OCI-M2 (cell line): ENCODE data around the gene TBC1D9.

Experiments used
- DNase-seq: peaks from one replicate; lab custom pipeline; 2025; ENCODE audit not compliant: unreplicated experiment; lab: John Stamatoyannopoulos, UW

The TBC1D9 gene

DNA sequence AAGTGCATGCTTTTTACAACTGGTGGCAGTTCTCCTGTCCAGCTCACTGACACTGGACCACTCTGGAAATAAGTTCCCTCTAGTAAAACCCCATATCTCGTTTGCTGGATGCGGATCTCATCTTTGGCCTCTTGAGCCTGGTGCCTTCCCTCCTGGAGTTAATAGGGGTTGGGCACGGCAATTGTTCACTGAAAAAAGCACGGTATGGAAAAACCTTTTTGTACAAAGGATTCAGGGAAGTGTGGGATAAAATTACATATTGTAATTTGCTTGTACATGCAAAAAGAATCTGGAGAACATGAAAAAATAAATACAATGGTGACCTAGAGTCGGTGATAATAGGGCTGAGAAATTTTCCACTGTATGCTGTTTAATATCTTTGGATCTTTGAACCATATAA, 30.6 kb downstream of the TBC1D9 start:
- no peak for DNase-seq

DNA sequence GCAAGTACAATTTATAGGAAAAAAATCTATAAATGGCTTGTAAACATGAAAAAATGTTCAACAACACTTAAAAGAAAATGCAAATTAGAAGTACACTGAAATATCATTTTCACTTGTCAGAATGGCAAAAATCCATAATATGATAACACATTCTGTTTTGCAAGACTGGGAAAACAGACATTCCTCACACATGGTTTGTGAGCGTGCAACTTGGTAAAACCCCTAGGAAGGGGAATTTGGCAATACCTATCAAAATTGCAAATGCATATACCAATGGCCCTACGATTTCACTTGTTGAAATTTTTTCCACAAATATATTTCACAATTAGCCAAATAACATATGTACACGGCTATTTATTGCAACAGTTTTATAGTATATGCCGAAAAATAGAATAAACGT, 31.4 kb downstream of the TBC1D9 start:
- DNase-seq, result no peak

DNA sequence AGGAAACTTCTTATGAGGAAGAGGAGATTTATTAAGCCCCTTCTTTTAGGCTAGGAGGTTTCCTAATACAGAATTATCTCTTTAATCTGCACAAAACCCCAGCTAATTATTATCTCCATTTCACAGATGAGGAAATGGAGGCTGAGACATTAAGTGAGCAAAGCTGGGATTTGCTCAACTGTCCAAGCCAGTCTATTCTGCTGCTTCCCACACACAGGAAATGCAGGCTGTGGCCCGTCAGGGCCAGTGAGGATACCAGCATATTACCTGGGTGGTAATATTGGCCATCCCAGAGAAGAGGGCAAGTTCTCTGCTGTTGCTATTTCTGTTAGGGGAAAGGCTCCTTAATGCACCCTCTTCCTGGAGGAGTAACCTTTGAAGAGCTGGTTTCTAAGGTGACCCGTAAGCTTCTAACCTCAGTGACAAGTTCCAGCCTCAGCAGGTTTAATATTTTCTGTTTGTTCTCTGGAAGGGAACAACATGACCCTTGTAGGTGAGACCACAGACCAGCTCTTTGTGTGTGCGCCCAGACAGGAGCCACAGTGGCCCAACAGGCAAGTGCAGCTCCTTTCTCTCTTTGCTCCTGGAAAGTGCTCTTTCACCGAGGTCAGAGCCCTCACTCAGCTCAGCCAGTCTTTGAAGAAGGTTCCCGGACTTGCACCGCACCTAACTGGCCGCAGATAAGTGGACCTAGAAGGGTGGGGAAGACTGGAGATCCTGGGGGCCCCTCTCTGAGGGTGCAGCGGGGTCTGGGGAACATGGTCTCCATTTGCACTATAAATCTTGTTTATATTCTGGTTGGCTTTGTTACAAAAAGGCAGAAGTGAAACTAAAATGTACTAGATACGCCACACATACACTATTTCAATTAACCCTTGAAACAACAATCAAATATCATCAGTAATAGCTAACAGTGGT, 35.5 kb downstream of the TBC1D9 start:
- DNase-seq, result no peak

DNA sequence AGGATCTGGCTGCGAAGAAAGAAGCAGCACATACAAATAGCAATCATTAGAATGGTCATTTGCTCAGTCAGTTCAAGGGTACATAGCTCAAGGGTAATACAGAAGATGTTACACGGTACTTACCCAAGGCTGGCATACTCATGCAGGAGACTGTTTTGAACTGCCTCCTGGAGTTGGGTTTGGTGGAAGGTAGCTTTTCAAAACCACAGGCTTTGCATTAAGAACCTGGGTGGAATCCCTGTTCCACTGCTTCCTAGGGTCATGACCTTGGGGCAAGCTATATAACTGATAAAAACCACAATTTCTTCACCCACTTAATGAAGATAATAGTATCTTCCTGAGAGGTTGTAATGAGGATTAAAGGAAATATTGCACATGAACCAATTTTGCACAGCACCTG, 36.5 kb downstream of the TBC1D9 start:
- DNase-seq, result no peak

DNA sequence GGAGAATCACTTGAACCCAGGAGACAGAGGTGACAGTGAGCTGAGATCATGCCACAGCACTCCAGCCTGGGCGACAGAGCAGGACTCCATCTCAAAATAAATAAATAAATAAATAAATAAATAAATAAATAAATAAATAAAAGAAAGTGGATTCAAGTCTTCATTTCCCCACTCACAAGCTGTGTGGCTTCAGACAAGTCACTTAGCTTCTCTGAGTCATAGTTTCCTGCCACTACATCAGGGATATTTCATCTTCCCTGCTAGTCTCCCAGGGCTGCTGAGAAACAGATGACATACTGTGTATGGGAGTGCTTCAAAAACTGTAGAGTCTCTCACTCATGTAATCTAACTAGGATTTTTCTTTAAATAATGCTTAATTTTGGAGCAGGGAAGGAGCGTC, 37.2 kb downstream of the TBC1D9 start:
- no peak for DNase-seq

DNA sequence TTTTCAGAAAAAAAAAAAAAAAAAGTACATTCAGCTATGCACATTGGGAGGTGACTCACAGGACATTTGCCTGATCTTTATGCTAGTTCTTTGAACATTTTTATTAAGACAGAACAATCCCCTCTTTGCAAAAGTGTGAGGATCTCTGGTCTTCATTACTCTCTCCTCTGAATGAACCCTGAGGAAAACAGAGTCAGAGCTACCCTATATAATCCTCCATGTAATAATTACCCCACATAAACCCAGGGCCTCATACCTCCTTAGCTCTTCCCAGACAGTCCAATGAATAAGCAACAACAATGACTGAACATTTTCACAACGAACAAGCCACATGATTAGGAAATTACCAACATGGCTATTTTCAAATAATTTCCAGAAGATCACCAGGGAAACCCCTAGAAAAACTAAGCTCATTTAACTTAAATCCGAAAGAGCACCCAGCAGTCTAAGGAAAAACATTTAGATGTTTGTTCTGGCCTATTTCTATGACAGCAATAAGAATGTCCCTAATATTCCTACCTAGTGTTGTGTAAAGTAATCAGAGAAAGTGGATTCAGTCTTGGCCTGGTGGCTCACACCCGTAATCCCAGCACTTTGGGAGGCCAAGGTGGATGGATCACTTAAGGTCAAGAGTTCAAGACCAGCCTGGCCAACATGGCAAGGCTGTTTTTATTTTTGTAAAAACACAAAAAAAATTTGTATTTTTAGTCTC, 37.8 kb downstream of the TBC1D9 start:
- no peak for DNase-seq

DNA sequence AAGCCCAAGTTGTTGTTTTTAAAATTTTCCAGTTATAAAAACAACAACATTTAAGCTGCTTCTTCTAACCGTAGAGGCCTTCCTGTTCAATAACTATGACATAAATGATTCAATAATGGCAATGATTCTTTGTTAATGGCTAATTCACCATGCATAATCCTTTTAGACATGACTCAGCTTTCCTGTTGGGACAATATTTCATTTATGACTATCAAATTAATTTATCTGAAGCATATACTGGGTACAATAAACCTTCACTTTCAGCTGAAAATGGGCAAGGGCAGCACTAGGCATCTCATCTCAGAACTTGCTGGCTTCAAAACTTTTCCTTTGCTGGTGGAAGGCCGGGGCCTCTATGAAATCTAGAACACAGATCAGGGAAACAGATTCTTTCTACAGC, 38.9 kb downstream of the TBC1D9 start:
- no peak for DNase-seq

DNA sequence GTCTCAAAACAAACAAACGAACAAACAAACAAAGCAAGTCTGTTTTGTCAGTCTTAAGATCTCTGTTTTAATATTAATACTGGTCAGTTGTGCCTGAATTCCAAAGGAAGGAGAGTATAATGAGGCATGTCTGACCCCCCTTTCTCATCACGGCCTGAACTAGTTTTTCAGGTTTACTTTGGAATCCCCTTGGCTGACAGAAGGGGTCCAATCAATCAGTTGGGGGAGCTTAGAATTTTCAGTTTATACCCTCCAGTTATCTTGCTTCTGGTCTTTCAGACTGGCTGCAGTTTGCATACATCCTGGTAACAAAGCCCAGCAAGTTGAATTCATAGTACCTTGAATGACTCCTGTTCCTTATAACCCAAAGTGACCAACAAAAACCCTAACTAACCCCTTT, 41.1 kb downstream of the TBC1D9 start:
- no peak for DNase-seq

DNA sequence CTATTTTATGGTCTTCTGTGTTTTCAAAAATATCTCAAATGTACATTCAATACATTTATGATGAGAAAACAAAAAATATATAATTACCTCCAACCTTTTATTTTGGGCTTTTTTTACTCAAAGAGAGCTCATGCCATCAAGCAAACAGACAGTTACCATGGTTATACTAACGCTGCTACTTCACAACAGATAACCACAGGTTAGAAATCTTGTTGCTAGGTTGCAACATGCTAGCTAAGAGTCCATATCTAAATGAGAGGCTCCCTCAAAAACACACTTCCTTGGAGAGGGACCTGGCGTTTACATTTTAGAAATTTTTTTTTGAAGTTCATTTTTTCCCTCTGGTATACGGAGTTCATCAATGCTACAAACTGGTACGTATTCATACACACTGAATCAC, 44.3 kb downstream of the TBC1D9 start:
- DNase-seq, result no peak

DNA sequence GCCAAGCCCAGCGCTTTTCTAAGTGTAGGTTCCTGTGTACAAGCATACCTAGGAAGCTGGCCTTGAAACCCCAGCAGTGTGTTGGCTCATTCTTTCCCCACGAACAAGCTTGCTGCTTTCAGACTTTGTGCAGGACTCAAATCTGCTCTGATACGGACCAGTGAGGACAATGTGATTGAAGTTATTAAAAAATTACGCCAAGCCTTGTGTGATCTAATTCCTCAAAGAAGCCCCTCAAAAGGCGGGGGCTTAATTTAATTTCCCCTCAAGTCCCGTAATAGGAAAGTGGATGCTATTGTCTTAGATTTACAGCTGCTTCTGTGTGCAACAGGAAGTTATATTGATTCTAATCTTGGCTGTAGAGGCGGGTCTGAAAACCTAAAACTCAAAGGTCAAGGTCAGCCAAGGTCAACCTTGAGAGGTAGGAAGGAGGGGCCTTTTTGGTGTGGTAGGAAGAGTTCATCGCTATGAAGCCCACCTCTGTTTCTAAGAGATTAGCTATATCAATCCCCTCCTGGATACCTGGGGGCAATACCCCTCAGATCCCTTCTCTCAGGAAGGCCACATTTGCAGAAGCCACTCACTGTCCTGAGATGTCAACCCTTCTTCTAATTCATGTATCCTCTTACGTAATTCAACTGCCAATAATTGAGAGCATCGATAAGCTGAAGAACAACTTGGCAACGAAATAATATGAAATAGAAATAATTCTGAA, 45.1 kb downstream of the TBC1D9 start:
- no peak for DNase-seq

DNA sequence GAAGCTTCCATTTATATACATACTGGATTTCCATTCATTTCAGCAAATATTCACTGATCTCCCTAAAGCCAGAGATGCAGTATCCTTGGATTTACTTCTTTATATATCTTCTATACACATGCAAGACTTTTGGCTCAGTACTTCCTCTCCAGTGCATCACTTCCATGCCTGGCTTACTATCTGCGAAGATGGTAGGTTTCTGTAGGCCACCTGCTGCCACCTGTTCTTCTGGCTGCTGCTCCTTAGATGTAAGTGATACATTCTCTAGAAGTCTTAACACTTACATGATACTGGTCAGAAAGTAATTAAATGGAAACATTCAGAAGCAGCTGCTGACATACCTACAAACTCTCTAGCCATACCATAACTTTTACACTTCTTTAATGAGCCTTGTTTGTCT, 48.9 kb downstream of the TBC1D9 start:
- DNase-seq, result no peak

DNA sequence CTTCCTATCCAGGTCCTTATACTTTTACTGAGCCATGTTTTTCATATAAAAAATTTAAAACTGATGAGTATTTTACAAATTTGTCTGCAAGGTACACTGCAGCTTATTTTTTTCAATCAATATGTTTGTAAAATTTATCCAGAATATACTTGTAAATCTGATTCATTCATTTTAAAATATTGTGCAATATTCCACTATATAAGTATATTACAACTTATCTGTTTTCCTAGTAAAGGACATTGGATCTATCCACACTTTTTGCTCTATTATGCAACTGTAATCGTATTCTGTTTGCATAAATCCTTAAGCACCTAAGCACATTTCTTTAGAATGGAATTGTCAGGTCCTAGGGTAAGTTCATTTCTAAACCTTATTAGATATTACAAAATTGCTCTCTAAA, 49.5 kb downstream of the TBC1D9 start:
- DNase-seq, result no peak

DNA sequence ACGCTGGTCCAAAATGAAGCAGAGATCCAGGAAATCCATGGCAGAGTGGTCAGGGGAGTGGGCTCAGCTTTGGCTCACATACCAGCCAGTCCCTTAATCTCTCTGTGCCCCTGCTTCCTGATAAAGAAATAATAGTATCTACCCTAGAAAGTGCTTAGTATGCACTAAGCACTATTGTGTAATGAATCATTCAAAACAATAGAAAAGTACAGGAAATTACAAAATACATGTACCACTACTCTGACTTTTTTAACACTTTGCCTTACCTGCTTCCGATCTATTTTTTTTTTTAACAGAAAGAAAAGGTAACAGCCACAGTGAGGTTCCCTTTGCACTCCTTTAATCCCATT, 49.9 kb downstream of the TBC1D9 start:
- DNase-seq, result no peak

DNA sequence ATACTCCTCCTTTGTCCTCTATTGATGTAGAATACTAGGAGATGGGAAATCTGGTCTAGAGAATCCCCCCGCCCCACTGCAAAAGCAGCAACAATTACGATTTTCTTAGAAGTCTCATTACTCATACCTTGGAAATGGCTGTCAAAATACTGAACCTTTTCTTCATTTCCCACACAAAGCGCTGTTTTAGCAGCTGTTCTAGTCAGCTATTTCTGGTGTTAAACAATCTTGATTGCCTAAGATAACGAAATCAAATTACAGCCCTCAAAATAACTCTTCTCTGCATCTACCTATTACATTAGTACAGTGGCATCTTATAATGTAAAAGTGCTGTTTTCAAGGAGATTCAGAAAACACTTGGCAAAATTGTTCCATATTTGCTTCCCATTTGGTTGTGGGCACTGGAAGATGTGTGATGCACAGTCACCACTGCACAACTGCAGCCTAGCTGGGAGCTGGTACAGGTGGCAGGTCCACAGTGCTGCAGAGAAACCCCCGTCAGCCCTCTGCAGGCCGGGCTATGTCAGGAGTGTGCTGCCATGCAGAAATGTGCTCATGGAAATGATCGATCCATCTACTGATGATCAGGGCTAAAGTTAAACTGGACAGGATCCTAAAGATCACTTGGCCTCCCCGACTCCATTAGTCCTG, 50.4 kb downstream of the TBC1D9 start:
- DNase-seq, result no peak

DNA sequence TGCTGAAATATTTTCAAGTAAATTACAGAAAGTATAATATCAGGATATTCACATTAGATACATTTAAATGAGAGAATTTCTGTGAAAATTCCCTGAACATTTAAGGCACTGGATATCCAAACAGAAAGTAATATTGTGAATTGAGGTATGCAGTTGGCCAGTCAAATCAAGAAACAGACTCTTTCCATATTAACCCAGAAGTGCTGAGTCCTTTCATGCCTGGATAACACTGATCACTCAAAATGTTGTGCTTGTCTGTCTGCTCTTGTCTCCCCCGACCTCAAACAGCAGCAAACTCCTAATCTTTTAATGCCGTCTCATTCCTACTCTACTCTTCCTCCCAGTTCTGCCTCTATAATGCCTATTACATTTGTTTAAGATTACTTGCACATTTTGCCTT, 51.2 kb downstream of the TBC1D9 start:
- DNase-seq, result no peak

DNA sequence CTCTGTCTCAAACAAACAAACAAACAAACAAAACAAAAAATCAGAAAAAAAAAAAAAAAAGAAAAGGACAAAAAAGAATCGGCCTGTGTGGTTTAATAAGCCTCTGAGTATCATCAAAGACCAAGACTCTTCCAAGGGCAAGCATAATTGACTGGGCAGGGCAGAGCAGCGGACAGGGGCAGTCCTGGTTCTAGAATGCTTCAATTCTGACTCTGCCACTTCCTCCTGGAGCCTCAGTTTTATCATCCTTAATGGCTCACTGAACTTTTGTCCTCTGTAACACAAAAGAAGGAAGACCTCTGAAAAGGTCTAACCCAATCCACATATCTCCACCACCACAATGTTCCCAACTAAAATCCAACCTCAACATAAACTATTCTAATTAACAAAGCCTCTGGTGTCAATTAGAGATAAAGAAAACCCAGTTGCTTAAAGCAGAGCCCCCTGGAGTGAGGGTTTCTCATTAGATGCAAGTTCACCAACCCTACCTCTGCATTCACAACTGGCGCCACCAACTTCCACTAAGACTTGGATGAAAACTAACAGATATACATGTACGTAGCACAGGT, 51.7 kb downstream of the TBC1D9 start:
- no peak for DNase-seq

DNA sequence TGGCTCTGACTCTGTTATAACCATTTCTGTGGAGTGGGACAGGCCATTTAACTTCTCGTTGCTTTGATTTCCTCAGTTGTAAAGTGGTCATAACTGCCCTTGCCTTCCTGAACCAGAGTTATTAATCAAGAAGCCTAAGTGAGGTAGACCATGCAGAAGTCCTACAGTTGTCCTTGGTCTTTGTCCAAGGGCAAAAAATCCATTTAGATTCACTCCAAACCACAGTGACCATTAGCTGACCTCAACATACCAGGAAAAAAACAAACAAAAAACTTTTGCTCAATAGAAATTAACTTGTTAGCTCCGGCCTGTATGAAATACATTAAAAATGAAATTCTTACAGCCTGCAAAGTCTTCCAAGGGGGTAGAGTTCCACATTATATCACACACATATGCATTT, 52.7 kb downstream of the TBC1D9 start:
- DNase-seq, result no peak

DNA sequence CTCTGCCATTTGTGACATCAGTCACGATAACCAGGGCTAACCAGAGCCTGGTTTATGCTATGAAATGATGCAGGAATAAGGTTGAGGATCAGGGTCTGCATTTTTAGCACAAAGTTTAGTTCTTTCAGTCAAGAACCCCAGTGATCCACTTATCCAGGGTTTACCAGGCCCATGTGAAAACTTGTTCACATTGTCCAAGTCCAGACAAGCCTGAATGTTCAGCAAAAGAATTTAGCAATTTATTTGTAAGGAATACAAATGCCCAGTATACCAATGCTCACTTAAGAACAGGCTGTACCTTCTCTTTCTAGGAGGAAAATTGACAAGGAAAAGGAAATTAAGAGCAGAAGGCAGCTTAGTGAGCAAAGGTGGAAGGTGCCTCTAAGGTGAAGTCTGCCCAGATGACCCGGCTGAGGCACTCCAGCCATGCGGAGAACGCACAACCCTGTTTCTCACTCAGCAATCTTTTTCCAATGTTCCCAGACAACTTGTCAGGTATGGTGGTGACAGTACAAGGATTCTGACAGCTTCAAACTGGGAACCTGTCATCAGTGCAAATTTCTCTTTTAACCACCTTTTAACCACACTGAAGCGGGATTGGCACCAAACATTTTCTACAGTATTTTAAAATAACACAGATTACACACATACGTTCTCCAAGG, 54.0 kb downstream of the TBC1D9 start:
- no peak for DNase-seq

DNA sequence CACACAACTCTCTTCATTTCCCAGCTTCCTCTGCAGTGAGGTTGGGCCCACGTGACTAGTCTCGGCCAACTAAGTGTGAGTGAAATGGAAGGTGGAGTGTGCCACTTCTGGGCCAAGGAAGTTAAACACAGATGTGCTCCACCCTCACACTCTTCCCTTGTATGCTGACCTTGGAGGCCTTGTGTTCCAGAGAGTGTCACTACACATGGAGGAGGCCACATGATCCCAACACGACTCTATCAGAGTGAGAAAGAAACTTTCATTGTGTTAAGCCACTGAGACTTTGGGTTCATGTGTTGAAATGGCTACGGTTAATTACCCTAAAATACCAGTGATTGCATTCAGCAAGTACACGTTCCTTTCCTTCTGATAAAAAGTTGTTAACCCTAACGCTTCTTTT, 55.1 kb downstream of the TBC1D9 start:
- no peak for DNase-seq

DNA sequence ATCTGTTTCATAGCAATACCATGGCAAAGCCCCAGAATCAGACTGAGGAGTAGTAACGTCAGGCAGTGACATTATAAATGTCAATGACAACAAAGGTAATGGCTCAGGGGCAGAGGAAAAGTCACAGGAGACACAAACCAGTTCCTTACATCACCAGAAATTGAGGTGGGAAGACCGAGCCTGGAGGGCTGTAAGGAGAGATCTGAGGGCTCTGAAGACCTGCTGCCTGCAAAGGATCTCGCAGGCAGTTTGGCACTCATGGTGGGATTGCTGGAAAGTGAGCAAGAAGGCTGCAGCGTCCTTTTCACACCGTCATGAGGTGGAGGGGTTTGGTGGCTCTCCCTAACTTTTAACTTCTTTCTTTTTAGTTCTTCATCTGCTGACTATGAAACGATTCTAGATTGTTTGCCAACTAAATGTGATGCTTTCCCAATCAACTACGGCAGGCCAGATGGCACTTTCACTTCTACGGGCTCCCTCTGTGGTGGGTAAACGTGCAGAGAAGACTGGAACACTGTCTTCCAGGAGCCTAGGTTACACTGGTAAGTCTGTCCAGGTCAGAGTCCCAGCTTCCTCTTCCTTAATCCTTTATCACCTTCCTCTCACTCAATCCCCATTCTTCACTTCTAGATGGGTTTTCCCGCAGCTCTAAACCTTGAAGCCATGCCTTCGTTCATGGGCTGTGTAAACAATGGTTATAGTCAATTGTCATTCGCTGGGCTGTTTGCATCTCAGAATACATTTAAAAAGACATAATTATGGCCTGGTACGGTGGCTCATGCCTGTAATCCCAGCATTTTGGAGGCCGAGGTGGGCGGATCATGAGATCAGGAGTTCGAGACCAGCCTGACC, 58.2 kb downstream of the TBC1D9 start:
- no peak for DNase-seq
